Measurements from ENCODE around the gene OCIAD2. TPM values are rescaled to one million over a fixed set of nuclear protein-coding genes. Genes with fewer than 3 reads are reported as not detected.
"Not testable (repeated sequence)": the region's sequence is repeated elsewhere in the genome, so short reads cannot be mapped to it uniquely, and the experiment has no call there.

Gene OCIAD2
- total and polyA plus RNA-seq, 2 donors: 5.9 to 25.2 TPM

DNA sequence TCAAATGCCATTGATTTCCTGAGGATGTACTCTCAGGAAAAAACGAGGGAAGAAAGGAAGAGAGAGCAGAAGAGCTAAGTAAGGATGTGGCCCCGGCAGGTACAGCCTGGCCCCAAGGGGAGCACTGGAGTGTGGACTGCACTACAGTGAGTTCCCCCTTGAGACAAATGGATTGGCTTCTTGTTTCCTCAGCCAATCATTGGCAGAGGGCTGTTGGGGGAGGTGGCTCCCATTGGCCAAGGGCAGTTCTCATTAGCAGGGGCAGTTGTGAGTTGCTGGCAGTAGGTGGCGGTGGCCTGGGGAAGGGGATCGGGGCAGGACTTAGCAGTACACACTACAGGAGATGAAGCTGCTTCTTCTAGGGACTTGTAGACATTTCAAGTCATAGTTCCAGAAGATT lies 24.1 kb upstream of the OCIAD2 start:
- 85% methylated on average over 4 of the region's 4 CpGs for WGBS
- Histone ChIP-seq H3K4me3 (ENCODE audit: low read depth, low read length) (no peak overlapping the region), H3K4me1 (ENCODE audit: insufficient read depth) (no peaks in the 10 kb centered on the region), H3K36me3 (ENCODE audit: insufficient read depth) (no peaks in the 10 kb centered on the region), H3K27ac (ENCODE audit: low read depth) (no peak overlapping the region)
- no peak for DNase-seq (ENCODE audit: extremely low spot score)

DNA sequence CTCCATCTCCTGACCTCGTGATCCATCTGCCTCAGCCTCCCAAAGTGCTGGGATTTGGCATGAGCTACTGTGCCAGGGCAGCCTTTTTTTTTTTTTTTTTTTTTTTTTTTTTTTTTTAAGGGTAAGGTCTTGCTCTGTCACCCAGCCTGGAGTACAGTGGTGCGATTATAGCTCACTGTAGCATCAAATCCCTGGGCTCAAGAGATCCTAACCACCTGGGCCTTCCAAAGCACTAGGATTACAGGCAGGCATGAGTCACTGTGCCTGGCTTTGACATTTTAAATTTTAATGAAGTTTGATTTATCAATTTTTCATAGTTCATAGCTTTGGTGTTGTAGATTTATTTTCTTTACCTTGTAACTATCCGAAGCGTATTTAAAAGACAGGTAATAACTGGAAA lies 17.8 kb upstream of the OCIAD2 start:
- H3K27ac ChIP-seq (ENCODE audit: low read depth): no peak overlapping the region
- 89% methylated on average over 4 of the region's 4 CpGs for WGBS
- H3K4me1 ChIP-seq (ENCODE audit: insufficient read depth): no peaks in the 10 kb centered on the region
- H3K4me3 ChIP-seq (ENCODE audit: low read depth, low read length): no peak overlapping the region
- no peaks in the 10 kb centered on the region for H3K36me3 ChIP-seq (ENCODE audit: insufficient read depth)
- no peak for DNase-seq (ENCODE audit: extremely low spot score)

DNA sequence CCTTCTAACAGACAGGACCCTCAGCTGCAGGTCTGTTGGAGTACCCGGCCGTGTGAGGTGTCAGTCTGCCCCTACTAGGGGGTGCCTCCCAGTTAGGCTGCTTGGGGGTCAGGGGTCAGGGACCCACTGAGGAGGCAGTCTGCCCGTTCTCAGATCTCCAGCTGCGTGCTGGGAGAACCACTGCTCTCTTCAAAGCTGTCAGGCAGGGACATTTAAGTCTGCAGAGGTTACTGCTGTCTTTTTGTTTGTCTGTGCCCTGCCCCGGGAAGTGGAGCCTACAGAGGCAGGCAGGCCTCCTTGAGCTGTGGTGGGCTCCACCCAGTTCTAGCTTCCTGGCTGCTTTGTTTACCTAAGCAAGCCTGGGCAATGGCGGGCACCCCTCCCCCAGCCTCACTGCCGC lies 16.5 kb upstream of the OCIAD2 start:
- not testable (repeated sequence) for H3K27ac ChIP-seq (ENCODE audit: low read depth); H3K4me3 ChIP-seq (ENCODE audit: low read depth, low read length); H3K36me3 ChIP-seq (ENCODE audit: insufficient read depth); DNase-seq (ENCODE audit: extremely low spot score); H3K4me1 ChIP-seq (ENCODE audit: insufficient read depth)
- WGBS: 82% methylated on average over 6 of the region's 7 CpGs

DNA sequence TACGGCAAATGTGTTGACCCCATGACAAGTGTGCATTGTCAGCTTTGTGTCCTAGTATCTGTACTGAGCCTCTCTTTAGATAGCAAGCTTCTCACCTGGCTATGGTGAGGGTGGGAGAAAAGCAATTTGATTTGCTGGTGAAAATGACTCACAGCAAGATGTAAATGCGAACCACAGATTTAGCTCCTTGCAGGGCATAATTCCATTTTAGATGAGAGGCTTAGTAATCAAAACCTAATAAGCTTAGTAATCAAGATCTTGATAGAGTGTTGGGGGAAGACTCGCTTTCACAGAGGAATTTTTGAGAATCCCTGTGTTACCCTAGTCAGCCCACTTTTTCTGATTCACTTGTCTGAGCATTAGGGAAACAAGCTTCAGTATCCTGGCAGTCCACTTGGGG lies 7.7 kb upstream of the OCIAD2 start:
- no peaks in the 10 kb centered on the region for H3K4me1 ChIP-seq (ENCODE audit: insufficient read depth)
- no peak overlapping the region for H3K4me3 ChIP-seq (ENCODE audit: low read depth, low read length)
- no peak overlapping the region for H3K27ac ChIP-seq (ENCODE audit: low read depth)
- no peaks in the 10 kb centered on the region for H3K36me3 ChIP-seq (ENCODE audit: insufficient read depth)
- 86% methylated on average over 3 of the region's 3 CpGs for WGBS
- no peak for DNase-seq (ENCODE audit: extremely low spot score)

DNA sequence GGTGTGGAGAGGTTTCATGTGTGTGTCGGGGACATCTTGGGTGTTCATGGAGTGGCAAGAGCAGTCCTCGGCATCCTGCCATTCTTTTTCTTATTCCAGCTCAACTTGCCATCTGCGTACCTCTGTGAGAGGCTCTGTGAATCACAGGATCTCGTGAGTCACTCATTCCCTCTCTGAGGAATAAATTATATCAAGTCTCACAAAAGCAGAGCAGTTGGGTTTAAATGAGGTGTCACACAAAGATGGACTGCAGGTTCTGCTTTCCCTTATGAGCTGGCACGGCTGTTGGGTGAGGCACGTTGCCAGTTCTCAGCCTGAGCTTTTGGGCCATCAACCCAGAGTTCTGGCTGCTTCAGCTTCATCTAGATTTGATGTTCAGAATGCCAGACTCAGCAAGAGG lies 6.8 kb upstream of the OCIAD2 start:
- Histone ChIP-seq H3K4me3 (ENCODE audit: low read depth, low read length) (no peak overlapping the region), H3K36me3 (ENCODE audit: insufficient read depth) (no peaks in the 10 kb centered on the region), H3K4me1 (ENCODE audit: insufficient read depth) (no peaks in the 10 kb centered on the region), H3K27ac (ENCODE audit: low read depth) (no peak overlapping the region)
- DNase-seq (ENCODE audit: extremely low spot score): no peak
- 70% methylated on average over 6 of the region's 6 CpGs for WGBS

DNA sequence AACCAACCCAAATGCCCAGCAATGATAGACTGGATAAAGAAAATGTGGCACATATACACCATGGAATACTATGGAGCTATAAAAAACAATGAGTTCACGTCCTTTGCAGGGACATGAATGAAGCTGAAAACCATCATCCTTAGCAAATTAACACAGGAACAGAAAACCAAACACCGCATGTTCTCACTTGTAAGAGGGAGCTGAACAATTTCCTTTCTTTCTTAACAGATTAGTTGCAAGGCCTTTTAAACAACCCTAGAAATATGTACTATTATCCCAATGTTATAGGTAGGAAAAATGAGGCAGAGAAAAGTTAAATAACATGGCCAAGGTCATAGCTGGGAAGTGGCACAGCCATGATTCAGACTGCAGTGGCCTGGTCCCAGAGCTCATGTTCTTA lies 5.8 kb upstream of the OCIAD2 start:
- no peak overlapping the region for H3K4me3 ChIP-seq (ENCODE audit: low read depth, low read length)
- WGBS: 89% methylated on average over 2 of the region's 2 CpGs
- H3K36me3 ChIP-seq (ENCODE audit: insufficient read depth): no peaks in the 10 kb centered on the region
- DNase-seq (ENCODE audit: extremely low spot score): no peak
- H3K4me1 ChIP-seq (ENCODE audit: insufficient read depth): no peaks in the 10 kb centered on the region
- no peak overlapping the region for H3K27ac ChIP-seq (ENCODE audit: low read depth)

DNA sequence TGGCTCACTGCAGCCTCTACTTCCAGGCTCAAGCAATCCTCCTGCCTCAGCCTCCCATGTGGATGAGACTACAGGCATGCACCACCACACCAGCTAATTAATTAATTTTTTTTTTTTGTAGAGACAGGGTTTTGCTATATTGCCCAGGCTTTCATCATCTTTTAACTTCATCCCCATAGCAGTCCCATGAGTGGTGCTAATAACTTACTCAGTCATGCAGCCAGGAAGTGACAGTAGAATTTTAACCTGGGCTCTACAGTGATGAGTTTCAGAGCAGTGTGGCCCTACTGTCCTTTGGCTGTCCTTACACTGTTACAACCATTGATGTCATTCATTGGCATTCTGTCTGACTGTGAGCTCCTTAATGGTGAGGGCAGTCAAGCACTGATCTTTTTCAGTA lies 3.9 kb upstream of the OCIAD2 start:
- no peaks in the 10 kb centered on the region for H3K4me1 ChIP-seq (ENCODE audit: insufficient read depth)
- H3K36me3 ChIP-seq (ENCODE audit: insufficient read depth): no peaks in the 10 kb centered on the region
- DNase-seq (ENCODE audit: extremely low spot score): no peak
- H3K27ac ChIP-seq (ENCODE audit: low read depth): no peak overlapping the region
- no peak overlapping the region for H3K4me3 ChIP-seq (ENCODE audit: low read depth, low read length)

DNA sequence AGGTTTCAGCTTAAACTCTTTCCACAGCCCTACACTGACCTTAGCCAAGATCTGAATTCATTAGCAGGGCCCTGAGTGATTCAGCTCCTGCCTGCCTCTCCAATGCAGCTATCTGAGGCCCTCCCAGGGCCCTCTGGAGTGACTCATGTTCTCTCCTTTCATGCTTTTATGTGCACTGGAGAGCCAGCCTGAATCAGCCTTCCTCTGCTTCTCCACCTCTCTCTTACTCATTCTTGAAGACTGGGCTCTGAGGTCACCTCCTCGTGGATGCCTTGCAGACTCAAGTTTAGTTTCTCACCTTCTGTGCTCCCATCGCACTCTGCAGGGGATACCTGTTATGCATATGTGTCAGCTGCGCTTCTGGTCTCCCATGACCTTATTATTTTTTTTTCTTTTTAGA lies 3.1 kb upstream of the OCIAD2 start:
- Histone ChIP-seq H3K27ac (ENCODE audit: low read depth) (no peak overlapping the region), H3K36me3 (ENCODE audit: insufficient read depth) (no peaks in the 10 kb centered on the region), H3K4me1 (ENCODE audit: insufficient read depth) (no peaks in the 10 kb centered on the region), H3K4me3 (ENCODE audit: low read depth, low read length) (no peak overlapping the region)
- WGBS: 75% methylated on average over 3 of the region's 3 CpGs
- no peak for DNase-seq (ENCODE audit: extremely low spot score)

DNA sequence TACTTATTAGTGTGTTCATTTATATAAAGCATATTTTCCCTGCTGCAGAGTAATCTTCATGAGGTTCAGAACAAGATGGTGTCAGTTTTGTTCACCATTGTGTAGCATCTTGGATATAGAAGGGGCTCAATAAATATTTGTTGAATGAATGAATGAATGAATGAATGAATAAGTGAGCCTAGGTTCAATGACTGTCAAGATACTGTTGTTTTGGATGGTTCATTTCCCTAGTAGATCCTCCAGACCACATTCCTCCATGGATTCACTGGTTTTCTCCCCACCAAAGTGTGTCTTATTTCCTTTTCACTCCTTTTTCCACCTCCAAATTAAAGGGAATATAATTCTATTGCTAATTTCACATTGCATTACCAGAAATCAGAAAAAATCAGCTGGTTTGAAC lies 2.1 kb upstream of the OCIAD2 start:
- Histone ChIP-seq H3K4me3 (ENCODE audit: low read depth, low read length) (no peak overlapping the region), H3K36me3 (ENCODE audit: insufficient read depth) (no peaks in the 10 kb centered on the region), H3K4me1 (ENCODE audit: insufficient read depth) (no peaks in the 10 kb centered on the region), H3K27ac (ENCODE audit: low read depth) (no peak overlapping the region)
- DNase-seq (ENCODE audit: extremely low spot score): no peak

DNA sequence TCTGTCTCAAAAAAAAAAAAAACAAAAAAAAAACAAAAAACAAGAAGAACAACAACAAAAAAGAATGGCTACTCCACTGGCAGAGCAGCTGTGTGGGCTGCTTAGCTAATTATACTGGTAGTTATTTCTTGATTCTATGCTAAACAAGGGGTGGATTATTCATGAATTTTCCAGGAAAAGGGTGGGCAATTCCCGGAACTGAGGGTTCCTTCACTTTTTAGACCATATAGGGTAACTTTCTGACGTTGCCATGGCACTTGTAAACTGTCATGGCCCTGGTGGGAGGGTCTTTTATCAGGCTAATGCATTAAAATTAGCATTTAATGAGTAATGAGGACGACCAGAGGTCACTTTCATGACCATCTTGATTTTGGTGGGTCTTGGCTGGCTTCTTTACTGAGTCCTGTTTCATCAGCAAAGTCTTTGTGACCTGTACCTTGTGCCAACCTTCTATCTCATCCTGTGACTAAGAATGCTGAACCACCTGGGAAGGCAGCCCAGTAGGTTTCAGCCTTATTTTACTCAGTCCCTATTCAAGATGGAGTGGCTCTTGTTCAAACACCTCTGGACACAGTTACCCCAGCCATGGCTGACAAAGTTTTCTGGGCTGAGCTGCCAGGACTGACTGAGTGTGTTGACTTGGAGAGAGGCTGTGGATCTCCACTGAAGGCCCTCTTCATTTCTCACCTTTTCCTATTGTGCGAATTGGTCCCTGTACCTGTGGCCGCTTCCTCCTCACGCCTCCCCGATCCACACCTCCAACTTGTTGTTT lies 1.3 kb upstream of the OCIAD2 start:
- no peak for DNase-seq (ENCODE audit: extremely low spot score)
- Histone ChIP-seq H3K4me3 (ENCODE audit: low read depth, low read length) (no peak overlapping the region), H3K36me3 (ENCODE audit: insufficient read depth) (no peaks in the 10 kb centered on the region), H3K4me1 (ENCODE audit: insufficient read depth) (no peaks in the 10 kb centered on the region), H3K27ac (ENCODE audit: low read depth) (no peak overlapping the region)
- WGBS: 92% methylated on average over 7 of the region's 7 CpGs

DNA sequence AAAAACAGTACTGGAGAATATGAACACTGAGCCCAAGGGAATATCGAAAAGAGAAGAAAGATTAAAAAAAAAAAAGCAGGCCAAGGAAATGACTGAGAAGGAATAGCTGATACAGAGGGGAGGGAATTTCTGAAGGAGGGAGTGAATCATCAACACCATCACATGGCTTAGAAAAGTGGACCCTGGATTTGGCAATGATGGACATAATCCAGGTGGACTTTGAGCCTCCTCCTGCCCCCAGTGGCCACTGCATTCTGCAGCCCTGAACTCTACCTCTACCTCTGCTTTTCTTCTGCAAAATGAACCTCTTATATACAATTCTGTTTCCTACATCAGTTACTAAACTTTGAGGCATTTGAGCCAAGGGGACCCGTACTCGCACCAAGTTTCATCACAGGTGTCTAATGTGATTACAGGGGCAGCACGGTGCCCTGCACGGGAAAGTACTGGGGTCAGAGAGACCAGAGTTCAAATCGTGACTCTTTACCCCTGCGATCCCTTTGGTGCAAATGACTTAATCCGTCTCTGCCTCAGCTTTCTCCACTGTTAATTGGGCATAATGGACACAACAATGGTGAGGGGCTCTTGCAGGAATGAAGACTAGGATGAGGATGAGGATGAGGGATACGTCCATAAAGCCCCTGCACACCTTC lies 1.1 kb downstream of the OCIAD2 start:
- peak overlapping the region; percentile 63 for H3K4me3 ChIP-seq (ENCODE audit: low read depth, low read length)
- H3K36me3 ChIP-seq (ENCODE audit: insufficient read depth): no peaks in the 10 kb centered on the region
- H3K27ac ChIP-seq (ENCODE audit: low read depth): no peak overlapping the region
- 81% methylated on average over 9 of the region's 9 CpGs for WGBS
- no peak for DNase-seq (ENCODE audit: extremely low spot score)
- H3K4me1 ChIP-seq (ENCODE audit: insufficient read depth): no peaks in the 10 kb centered on the region

DNA sequence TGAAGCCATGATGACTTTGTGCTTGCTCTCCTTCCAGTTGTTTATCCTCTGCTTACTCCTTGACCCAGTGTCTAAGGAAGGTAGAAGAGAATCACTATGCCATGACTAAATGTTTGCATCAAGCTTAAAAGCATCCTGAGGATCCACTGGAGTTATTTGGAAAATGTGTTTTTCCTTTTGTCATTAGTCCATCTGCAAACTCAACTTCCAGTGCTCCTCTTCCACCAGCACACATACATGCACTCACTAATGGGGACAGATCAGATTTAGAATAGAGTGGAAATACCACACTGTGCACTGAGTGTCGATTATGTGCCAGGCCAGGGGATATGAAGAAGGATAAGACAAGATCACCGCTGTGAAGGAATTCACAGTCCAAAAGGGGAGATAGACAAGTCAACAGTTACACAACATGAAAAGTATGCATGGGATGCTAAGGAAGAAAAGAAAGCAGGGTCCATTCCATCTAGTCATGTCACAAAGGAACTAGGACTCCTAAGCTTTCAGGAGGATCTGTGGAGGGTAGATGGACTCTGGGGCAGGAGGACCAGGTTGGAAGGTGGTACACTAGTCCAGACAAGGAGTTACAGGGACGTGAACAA lies 1.9 kb downstream of the OCIAD2 start:
- no peaks in the 10 kb centered on the region for H3K4me1 ChIP-seq (ENCODE audit: insufficient read depth)
- 89% methylated on average over 3 of the region's 3 CpGs for WGBS
- H3K36me3 ChIP-seq (ENCODE audit: insufficient read depth): no peaks in the 10 kb centered on the region
- DNase-seq (ENCODE audit: extremely low spot score): no peak
- H3K27ac ChIP-seq (ENCODE audit: low read depth): no peak overlapping the region
- H3K4me3 ChIP-seq (ENCODE audit: low read depth, low read length): no peak overlapping the region

DNA sequence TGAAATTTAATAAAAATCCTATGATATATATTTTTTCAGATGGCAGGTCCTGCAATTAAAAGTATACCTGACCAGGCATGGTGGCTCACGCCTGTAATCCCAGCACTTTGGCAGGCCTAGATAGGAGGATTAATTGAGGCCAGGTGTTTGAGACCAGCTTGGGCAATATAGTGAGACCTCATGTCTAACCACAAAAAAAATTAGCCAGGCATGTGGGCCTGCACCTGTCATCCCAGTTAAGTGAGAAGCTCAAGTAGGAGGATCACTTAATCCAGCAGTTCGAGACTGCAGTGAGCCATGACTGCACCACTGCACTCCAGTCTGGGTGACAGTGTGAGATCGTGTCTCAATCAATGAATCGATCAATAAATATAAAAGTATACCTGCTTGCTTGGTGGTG lies 2.5 kb downstream of the OCIAD2 start:
- Histone ChIP-seq H3K27ac (ENCODE audit: low read depth) (no peak overlapping the region), H3K4me1 (ENCODE audit: insufficient read depth) (no peaks in the 10 kb centered on the region), H3K4me3 (ENCODE audit: low read depth, low read length) (no peak overlapping the region), H3K36me3 (ENCODE audit: insufficient read depth) (no peaks in the 10 kb centered on the region)
- no peak for DNase-seq (ENCODE audit: extremely low spot score)
- 94% methylated on average over 4 of the region's 4 CpGs for WGBS

DNA sequence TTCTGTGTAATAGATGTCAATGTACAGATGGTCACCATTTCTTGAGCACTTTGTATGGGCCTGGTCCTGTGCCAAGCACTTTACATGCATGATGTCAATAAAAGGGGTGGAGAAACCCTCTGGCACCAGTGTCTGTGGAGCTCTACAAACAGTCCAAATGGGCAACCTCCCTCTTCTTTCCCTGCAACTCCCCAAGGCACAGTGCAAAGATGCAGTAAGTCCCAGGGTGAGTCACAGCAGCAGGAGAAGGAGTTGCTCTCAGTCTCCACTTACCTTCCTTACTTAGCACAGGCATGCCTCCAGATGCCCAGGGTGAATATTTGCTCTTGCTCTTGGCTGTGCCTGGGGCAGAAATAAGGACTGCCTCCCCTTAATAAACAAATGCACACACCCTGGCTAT lies 4.3 kb downstream of the OCIAD2 start:
- Histone ChIP-seq H3K27ac (ENCODE audit: low read depth) (no peak overlapping the region), H3K4me3 (ENCODE audit: low read depth, low read length) (no peak overlapping the region), H3K4me1 (ENCODE audit: insufficient read depth) (no peaks in the 10 kb centered on the region), H3K36me3 (ENCODE audit: insufficient read depth) (no peaks in the 10 kb centered on the region)
- no peak for DNase-seq (ENCODE audit: extremely low spot score)

Data from urinary bladder (tissue), 4 donors.